ENCODE measurements around the gene CACTIN.

DNA sequence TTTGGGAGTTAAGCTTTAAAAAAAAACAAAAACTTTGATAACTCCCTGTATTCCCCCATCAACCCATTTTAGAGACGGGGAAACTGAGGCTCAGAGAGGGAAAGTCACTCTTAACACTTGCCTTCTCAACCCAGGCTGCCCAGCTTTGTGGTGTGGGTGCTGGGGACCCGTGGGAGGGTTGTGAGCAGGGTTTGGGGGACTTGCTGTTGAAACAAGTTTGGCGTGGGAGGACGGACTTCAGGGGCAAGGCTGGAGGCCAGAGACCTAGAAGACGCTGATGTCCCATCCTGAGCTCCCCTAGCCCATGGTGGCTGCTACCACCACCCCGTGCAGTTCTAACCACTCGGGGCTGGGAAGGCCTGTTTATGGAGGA is 747 bp upstream of the CACTIN start:
- TF ChIP-seq POLR2A (IDR thresholded peaks at IDR 0.05; ENCODE audit: low read depth, low read length) (no peak), POLR2AphosphoS5 (IDR thresholded peaks at IDR 0.05; ENCODE audit: low read depth, low read length) (no peak)
